SH-SY5Y (cell line): ENCODE results near the gene OR13J1.

Source experiments
- GATA2 ChIP-seq: IDR thresholded peaks from 2 replicates; pipeline ENCODE4 v1.6.1; 2011; ENCODE audit warnings: mild to moderate bottlenecking, low read depth, low read length
- GATA3 ChIP-seq: IDR thresholded peaks from 2 replicates; pipeline ENCODE4 v1.6.1; 2011; ENCODE audit warnings: low read depth, mild to moderate bottlenecking, low read length, moderate library complexity

- TF ChIP-seq GATA2 (no peak), GATA3 (no peak)
Measured at GRCh38 chr9:35820076-35820475, 50.1 kb downstream of the OR13J1 start.
